Astrocyte (in vitro differentiated cells and primary cell): ENCODE data around the gene F13A1. TPM values are rescaled to one million over a fixed set of nuclear protein-coding genes. Genes with fewer than 3 reads are reported as not detected.

Experiments used
- DNase-seq: peaks from one replicate; pipeline ENCODE4 v3.0.0-alpha.2; 2010; ENCODE audit warnings: low read depth
- FAIRE-seq: peaks from 2 replicates; lab custom pipeline; 2011; peaks lifted over from hg19 to GRCh38; lab: Jason Lieb, UNC
- H2AFZ ChIP-seq: 2 replicates; pipeline ENCODE4 v1.6.0; 2012; ENCODE audit warnings: low read depth, low read length, inconsistent platforms
- H3K27ac ChIP-seq: 2 replicates; pipeline ENCODE4 v1.5.1; 2011; ENCODE audit warnings: low read depth, low read length, inconsistent platforms
- H3K27me3 ChIP-seq: 2 replicates; pipeline ENCODE4 v1.6.0; 2011; ENCODE audit warnings: low read length, inconsistent platforms; ENCODE audit not compliant: insufficient read depth
- H3K36me3 ChIP-seq: 2 replicates; pipeline ENCODE4 v1.5.1; 2011; ENCODE audit warnings: low read length, inconsistent platforms; ENCODE audit not compliant: insufficient read depth
- H3K4me1 ChIP-seq: 2 replicates; pipeline ENCODE4 v1.5.1; 2011; ENCODE audit warnings: low read length, inconsistent platforms; ENCODE audit not compliant: insufficient read depth
- H3K4me2 ChIP-seq: 2 replicates; pipeline ENCODE4 v1.6.0; 2012; ENCODE audit warnings: low read length, inconsistent platforms
- H3K4me3 ChIP-seq: 2 replicates; pipeline ENCODE4 v1.5.1; 2011; ENCODE audit warnings: low read depth, mild to moderate bottlenecking, low read length, inconsistent platforms; ENCODE audit not compliant: insufficient read depth
- H3K79me2 ChIP-seq: 2 replicates; pipeline ENCODE4 v1.6.0; 2012; ENCODE audit warnings: mild to moderate bottlenecking, low read length, inconsistent platforms; ENCODE audit not compliant: insufficient read depth
- H3K9ac ChIP-seq: 2 replicates; pipeline ENCODE4 v1.6.0; 2012; ENCODE audit warnings: mild to moderate bottlenecking, low read length, inconsistent platforms
- H3K9me3 ChIP-seq: 2 replicates; pipeline ENCODE4 v1.5.1; 2012; ENCODE audit warnings: low read depth, mild to moderate bottlenecking, low read length, inconsistent platforms; ENCODE audit not compliant: insufficient read depth
- H4K20me1 ChIP-seq: 2 replicates; pipeline ENCODE4 v1.6.0; 2012; ENCODE audit warnings: low read length, inconsistent platforms; ENCODE audit not compliant: insufficient read depth
- H3K27ac Mint-ChIP-seq: one replicate; pipeline ENCODE4 v1.8.0; 2021; ENCODE audit warnings: mild to moderate bottlenecking, mixed read lengths; ENCODE audit not compliant: unreplicated experiment
- H3K27me3 Mint-ChIP-seq: one replicate; pipeline ENCODE4 v1.8.0; 2021; ENCODE audit warnings: low read depth, mixed read lengths; ENCODE audit not compliant: unreplicated experiment
- H3K36me3 Mint-ChIP-seq: one replicate; pipeline ENCODE4 v1.8.0; 2021; ENCODE audit warnings: low read depth, mixed read lengths; ENCODE audit not compliant: unreplicated experiment
- H3K4me1 Mint-ChIP-seq: one replicate; pipeline ENCODE4 v1.8.0; 2021; ENCODE audit warnings: low read depth, mixed read lengths; ENCODE audit not compliant: unreplicated experiment
- H3K4me3 Mint-ChIP-seq: one replicate; pipeline ENCODE4 v1.8.0; 2021; ENCODE audit warnings: mild to moderate bottlenecking, moderate library complexity, mixed read lengths; ENCODE audit not compliant: unreplicated experiment
- H3K9me3 Mint-ChIP-seq: one replicate; pipeline ENCODE4 v1.8.0; 2021; ENCODE audit warnings: mild to moderate bottlenecking, mixed read lengths; ENCODE audit not compliant: unreplicated experiment
- EZH2 ChIP-seq: IDR thresholded peaks from 2 replicates; pipeline ENCODE4 v1.6.1; 2012; ENCODE audit warnings: mild to moderate bottlenecking, low read length, inconsistent platforms; ENCODE audit not compliant: insufficient read depth
- total RNA-seq: library from RNA; stranded (reverse); gene quantifications from 2 replicates; pipeline ENCODE4 v1.2.1, GENCODE V29; 2021
- TF ChIP-seq, protein P1 (sequence below): IDR thresholded peaks from 2 replicates; pipeline ENCODE4 v1.5.1; 2011; ENCODE audit warnings: low read depth, mild to moderate bottlenecking, inconsistent platforms, low read length, moderate library complexity; ENCODE audit not compliant: insufficient read depth

F13A1 gene
- total RNA-seq, 1 donor from 2014 or later, result 10.1 TPM

DNA sequence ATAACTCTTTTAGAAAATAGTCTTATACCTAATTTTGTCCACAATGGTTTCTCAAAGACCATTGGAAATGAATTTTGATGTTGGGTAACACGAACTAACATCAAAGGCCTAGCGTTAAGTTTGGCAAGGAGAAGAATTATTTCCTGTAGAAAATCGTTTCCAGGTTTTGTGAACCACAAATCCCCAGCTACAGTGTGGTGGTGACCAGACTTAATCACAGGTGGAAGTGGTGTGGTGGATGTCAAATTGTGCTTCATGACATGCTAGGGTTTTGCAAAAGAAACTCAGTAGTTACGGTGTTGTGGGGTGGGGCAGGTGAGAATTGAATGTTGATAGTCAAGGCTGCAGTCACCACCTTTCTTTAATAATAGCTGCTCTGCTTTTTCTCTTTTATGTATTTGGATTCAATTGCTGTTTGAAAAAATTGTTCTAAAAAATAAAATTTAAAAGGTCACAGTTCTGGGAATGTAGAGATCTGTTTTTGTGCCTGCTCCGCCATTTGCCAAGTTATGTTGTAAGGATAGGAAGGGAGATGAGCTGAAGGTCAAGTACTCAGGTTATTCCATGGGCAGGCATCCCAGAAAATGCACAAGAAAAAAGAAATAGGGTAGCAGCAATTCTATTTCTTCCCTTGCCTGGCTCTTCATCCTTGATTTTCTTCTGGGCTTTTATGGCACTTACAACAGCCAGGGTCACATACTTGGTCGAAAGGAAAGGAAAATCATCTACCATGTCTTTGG is 83.6 kb downstream of the F13A1 start:
- Histone ChIP-seq H2AFZ (no peak overlapping the region), H3K4me2 (no peak overlapping the region), H3K27me3 (no peaks in the 10 kb centered on the region), H3K9me3 (no peaks in the 10 kb centered on the region), H4K20me1 (no peaks in the 10 kb centered on the region), H3K4me3 (no peak overlapping the region), H3K9ac (no peak overlapping the region), H3K36me3 (no peaks in the 10 kb centered on the region), H3K4me1 (no peaks in the 10 kb centered on the region), H3K79me2 (no peaks in the 10 kb centered on the region), H3K27ac (no peak overlapping the region)
- FAIRE-seq, result no peak
- Mint-ChIP-seq H3K4me3 (no peak overlapping the region), H3K27me3 (peaks cover 7% of the 10 kb centered on the region), H3K36me3 (peaks cover 1% of the 10 kb centered on the region), H3K9me3 (peaks cover 4% of the 10 kb centered on the region), H3K4me1 (no peaks in the 10 kb centered on the region), H3K27ac (no peak overlapping the region)
- no peak for DNase-seq
- TF ChIP-seq, protein P1, sequence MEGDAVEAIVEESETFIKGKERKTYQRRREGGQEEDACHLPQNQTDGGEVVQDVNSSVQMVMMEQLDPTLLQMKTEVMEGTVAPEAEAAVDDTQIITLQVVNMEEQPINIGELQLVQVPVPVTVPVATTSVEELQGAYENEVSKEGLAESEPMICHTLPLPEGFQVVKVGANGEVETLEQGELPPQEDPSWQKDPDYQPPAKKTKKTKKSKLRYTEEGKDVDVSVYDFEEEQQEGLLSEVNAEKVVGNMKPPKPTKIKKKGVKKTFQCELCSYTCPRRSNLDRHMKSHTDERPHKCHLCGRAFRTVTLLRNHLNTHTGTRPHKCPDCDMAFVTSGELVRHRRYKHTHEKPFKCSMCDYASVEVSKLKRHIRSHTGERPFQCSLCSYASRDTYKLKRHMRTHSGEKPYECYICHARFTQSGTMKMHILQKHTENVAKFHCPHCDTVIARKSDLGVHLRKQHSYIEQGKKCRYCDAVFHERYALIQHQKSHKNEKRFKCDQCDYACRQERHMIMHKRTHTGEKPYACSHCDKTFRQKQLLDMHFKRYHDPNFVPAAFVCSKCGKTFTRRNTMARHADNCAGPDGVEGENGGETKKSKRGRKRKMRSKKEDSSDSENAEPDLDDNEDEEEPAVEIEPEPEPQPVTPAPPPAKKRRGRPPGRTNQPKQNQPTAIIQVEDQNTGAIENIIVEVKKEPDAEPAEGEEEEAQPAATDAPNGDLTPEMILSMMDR, result no peak
- no peak for TF ChIP-seq EZH2

DNA sequence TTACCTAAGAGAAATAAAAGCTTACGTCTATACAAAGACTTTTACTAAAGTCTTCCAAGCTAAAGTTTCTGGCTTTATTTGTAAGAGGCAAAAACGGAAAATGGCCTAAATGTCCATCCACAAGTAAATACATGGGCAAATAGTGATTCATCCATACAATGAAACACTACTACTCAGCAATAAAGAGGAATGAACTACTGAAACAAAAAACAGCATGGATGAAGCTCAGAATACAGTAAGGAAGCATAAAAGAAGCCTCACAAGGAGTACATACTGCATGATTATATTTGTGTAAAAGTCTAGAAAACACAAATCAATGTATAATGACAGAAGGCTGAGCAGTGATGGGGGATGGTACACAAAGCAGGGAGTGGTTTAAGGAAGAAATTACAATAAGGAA is 84.7 kb downstream of the F13A1 start:
- Histone ChIP-seq H2AFZ (no peak overlapping the region), H3K9me3 (no peaks in the 10 kb centered on the region), H3K27me3 (no peaks in the 10 kb centered on the region), H3K27ac (no peak overlapping the region), H3K79me2 (no peaks in the 10 kb centered on the region), H3K9ac (no peak overlapping the region), H3K36me3 (no peaks in the 10 kb centered on the region), H4K20me1 (no peaks in the 10 kb centered on the region), H3K4me2 (no peak overlapping the region), H3K4me3 (no peak overlapping the region), H3K4me1 (no peaks in the 10 kb centered on the region)
- no peak overlapping the region for H3K27ac Mint-ChIP-seq
- no peak overlapping the region for H3K4me3 Mint-ChIP-seq
- TF ChIP-seq, protein P1, result no peak
- no peak for TF ChIP-seq EZH2
- DNase-seq, result no peak
- H3K9me3 Mint-ChIP-seq, result peaks cover 5% of the 10 kb centered on the region
- H3K27me3 Mint-ChIP-seq, result peaks cover 7% of the 10 kb centered on the region
- peaks cover 1% of the 10 kb centered on the region for H3K36me3 Mint-ChIP-seq
- H3K4me1 Mint-ChIP-seq, result no peaks in the 10 kb centered on the region
- no peak for FAIRE-seq

DNA sequence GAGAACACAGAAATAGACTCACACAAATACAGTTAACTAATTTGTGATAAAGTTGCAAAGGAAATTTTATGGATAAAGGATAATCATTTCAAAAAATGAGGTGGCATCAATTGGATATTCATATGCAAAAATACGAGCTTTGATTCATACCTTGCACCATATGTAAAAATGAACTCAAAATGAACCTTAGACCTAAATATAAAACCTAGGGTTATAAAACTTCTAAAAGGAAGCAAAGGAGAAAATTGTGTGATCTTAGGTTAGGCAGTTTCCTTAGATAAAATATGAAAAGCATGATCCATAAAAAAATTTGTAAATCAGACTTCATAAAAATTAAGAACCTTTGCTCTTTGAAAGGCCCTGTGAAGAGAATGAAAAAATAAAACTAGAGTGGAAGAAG is 85.5 kb downstream of the F13A1 start:
- Histone ChIP-seq H3K36me3 (no peaks in the 10 kb centered on the region), H3K4me3 (no peak overlapping the region), H3K4me1 (no peaks in the 10 kb centered on the region), H2AFZ (no peak overlapping the region), H3K79me2 (no peaks in the 10 kb centered on the region), H3K9ac (no peak overlapping the region), H3K27me3 (no peaks in the 10 kb centered on the region), H4K20me1 (no peaks in the 10 kb centered on the region), H3K27ac (no peak overlapping the region), H3K9me3 (no peaks in the 10 kb centered on the region), H3K4me2 (no peak overlapping the region)
- peaks cover 5% of the 10 kb centered on the region for H3K9me3 Mint-ChIP-seq
- H3K4me3 Mint-ChIP-seq, result no peak overlapping the region
- DNase-seq (no peak), FAIRE-seq (no peak)
- H3K27ac Mint-ChIP-seq, result no peak overlapping the region
- H3K36me3 Mint-ChIP-seq, result peaks cover 1% of the 10 kb centered on the region
- peaks cover 2% of the 10 kb centered on the region for H3K27me3 Mint-ChIP-seq
- no peak for TF ChIP-seq EZH2
- TF ChIP-seq, protein P1, result no peak
- H3K4me1 Mint-ChIP-seq, result peaks cover 5% of the 10 kb centered on the region
